GM19452 (cell line): ENCODE results near the gene HHAT.
"Not testable (repeated sequence)": the region's sequence is repeated elsewhere in the genome, so short reads cannot be mapped to it uniquely, and the experiment has no call there.

Experiments
- ATAC-seq: cut with Tn5 transposase; IDR thresholded peaks from one replicate; pipeline ENCODE4 v1.9.1; 2021; ENCODE audit not compliant: unreplicated experiment

The HHAT gene

DNA sequence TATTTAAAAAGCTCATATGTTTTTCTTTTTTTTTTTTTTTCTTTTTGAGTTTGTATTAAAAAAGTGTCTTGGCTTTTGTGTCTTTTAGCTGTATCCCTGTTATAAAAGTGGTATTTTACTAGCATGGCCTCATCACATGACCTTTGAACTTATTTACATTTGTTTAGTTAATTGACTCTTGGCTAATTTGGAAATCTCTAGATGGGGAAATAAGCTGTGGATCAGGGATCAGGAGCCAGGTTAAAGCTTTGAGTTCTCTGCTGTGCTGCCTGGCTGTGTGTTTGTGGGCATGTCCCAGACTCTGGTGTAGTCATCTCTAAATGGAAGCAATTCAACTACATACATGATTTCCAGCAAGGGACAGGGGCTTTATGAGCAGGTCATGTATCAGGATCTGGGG lies 56.5 kb downstream of the HHAT start:
- no peak for ATAC-seq

DNA sequence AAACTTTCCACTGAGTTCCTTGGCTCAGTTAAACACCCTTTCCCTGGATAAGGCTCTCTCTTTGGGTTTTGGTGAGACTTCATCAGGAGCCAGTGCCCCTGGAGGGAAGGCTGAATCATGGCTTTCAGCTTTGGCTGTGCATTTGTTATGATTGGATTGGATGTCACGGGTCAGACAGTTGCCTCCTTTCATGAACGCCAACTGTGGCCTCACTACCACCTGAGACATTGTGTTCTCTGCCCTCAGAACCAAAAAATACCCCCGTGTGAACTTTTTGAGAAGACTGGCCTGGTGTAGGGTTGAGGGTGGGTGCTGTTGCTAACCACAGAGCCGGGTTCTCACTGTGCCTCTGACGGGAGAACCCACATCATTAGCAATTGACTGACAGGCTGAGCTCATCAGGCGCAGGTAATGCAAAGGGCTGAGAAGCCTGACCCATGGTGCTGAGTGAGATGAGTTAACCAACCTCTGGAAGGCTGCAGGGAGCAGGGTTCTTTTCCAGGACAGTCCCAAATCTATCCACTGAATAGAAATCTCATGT lies 65.6 kb downstream of the HHAT start:
- ATAC-seq, result peak; percentile 49

DNA sequence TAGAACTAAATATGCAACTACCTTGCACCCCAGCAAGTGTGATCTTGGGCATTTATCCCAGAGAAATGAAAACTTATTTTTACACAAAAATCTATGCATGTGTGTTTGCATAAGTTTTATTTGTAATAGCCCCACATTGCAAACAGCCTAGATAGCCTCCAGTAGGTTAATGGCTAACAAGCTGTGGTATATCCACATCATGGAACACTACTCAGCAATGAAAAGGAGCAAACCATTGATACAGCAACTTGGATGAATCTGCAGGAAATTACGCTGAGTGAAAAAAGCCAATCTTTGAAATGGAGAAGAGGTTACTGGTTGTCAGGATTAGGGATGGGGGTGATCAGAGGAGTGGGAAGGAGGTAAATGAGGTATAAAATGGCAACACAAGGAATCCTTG lies 67.8 kb downstream of the HHAT start:
- no peak for ATAC-seq

DNA sequence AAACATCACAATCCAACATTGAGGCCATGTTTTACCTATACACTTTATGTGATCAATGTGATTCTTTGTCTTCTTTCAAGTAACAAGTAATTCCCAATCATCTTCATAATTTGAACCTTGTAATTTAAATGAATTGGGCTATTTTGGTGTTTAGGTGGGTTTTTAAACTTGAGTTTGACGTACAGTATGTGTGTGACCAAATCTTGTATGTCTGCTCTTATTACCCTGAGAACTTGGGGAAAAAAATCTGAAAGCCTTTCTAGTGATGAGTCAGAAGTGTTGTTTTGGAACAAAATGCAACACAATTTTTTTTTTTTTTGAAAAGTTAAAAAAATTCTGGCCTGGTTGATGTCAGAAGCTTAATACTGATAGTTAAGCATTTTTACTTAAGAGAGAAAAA lies 68.5 kb downstream of the HHAT start:
- no peak for ATAC-seq

DNA sequence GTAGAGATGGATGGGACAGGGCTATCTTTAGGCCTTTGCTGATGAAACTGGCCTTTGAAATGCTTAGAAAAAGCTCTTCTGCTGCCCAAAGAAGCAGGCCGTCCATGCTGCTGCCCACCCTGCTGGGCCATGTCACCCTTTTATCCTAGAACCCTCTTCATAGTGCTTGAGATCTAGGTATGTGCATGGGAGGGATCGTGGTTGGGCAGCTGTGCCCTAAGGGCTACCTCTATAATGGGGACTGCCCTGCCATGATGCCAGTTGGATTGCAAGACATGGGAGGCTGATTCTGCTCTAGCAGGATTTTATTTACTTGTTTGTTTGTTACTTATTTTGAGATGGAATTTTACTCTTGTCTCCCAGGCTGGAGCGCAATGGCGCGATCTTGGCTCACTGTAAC lies 69.0 kb downstream of the HHAT start:
- no peak for ATAC-seq

DNA sequence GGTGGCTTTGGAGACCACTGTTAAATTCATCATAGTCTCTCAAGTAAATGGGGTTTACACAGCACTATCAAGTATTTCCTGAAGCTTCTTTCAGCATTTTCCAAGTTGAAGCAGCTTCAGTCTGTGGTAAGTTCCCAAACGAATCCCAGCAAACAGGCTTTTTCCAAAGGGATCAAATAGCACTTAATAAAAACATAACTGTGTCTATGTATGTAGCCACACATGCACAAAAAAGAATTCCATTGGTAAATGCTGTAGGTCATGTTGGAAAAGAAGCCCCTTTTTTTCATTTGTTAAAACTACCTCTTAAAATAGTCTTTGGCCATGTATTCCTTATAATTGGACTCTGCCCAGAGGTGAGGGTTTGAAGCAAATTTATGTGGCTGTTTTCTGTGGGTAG lies 69.8 kb downstream of the HHAT start:
- ATAC-seq, result no peak

DNA sequence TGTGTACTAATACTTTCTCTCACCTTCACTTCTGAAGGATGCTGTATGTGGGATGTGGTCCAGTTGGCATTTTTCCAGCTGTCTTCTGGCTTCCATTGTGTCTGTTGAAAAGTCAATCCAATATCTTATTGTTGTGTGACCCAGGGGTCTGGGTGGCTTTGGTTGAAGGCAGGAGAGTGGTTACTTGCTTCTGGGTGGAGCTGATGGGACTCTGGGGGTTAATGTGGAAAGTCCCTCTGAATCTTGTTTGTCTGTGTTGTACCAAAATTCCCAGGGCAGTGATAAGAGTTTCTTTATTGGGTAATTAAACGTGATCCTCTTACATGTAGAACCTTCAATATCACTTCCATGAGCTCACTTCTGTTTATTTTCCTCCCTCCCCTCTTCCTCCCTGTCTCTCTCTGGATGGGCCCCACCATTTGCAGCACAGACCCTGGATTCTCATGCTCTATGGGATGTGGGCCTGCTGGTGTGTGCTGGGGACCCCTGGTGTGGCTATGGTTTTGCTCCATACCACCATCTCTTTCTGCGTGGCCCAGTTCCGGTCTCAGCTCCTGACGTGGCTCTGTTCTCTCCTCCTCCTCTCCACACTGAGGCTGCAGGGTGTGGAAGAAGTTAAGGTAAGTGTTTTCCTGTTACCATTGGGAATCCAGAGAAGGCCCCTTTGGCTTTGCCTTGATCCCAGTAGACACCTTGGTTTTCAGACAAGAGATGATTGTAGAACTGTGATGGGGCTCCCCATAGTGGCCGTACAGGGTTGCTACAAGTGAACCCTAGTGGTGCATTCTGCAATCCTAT lies 71.5 kb downstream of the HHAT start:
- ATAC-seq, result peak; percentile 90

DNA sequence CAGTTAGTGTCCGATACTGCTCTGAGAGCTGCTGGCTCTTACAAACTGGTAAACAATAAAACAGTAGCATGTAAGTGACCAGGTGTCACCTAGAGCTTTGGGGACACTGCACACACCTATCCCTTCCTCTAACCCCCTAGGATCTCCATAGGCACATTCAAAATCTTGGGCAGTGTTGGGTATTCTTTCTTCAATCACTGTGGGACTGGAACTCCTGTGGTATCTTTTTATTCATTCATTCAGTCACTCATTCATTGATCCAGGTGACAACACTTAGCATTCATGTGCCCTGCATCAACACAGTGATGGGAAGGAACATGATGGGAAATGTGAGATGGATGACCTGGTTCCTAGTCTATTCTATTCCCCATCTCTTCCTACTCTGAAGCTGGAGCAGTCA lies 73.9 kb downstream of the HHAT start:
- no peak for ATAC-seq

DNA sequence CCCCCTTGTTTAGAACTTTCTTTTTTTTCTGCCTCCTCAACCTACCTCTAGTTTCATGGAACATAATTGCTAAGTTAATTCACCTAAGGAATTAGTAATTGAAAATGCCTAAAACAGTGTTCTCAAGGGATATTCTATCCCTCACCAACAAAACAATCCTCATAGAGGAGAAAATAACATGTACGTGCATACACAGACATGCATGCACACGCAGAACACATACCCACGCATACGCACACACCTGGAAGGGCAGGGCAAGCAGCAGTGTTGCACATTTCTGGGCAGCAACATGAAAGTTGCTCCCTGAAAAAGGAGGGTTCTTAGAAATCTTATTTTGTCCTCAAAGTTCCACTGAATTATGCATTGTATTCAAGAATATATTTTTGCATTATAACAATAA lies 76.6 kb downstream of the HHAT start:
- ATAC-seq, result no peak

DNA sequence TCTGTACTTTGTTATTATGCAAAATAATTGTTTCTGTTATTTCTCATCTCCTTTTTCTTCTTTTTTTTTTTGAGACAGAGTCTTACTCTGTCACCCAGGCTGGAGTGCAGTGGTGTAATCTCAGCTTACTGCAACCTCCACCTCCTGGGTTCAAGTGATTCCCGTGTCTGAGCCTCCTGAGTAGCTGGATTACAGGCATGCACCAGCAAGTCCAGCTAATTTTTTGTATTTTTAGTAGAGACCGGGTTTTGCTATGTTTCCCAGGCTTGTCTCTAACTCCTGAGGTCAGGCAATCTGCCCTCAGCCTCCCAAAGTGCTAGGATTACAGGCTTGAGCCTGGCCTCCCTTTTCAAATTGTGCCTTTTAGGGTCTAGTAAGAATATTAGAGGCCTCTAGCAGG lies 77.6 kb downstream of the HHAT start:
- ATAC-seq, result not testable (repeated sequence)

DNA sequence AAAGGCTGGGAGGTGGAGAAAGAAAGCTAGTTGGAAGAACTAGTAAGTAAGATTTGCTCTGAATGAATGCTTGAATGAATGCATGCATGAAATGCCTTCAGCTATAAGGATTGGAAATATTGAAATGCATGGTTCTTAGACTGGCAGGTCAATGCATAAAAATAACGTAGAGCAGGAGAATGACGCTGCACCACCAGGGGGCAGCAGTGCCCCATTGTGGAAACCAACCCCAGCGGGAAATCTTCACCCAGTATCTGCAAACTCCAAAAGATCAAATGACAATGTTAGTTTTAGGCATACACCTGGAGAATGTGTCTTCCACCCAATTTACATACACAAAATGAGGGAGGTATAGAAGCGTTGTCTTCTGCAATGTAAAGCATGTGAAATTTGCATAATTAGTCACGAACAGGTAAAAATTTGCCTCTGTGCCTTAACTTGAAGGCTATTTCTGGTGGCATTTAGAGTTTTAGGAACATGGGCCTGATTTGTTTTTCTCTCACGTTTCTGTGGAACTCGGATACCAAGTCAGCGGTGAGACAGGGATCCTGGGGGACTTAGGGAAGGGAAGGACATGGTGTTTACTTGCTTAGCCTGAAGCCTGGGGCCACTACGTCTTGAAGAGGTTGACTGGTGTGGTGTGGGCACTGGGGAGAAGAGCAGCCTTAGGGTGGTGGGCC lies 78.6 kb downstream of the HHAT start:
- ATAC-seq, result peak; percentile 82

DNA sequence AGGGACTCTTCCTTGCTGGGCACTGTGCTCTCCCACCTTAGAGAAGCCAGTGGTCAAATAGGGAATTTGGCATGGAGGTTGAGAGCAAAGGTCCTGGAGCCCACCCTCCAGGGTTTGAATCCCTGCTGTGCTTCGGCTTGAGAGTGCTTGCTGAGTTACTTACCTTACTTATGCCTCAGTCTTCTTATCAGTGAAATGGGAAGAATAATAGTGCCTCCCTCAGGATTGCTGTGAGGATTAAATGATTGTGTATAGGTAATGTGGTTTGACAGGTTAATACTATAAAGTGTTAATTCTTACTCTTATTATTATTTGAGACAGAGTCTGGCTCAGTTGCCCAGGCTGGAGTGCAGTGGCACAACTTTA lies 79.2 kb downstream of the HHAT start:
- ATAC-seq, result no peak

DNA sequence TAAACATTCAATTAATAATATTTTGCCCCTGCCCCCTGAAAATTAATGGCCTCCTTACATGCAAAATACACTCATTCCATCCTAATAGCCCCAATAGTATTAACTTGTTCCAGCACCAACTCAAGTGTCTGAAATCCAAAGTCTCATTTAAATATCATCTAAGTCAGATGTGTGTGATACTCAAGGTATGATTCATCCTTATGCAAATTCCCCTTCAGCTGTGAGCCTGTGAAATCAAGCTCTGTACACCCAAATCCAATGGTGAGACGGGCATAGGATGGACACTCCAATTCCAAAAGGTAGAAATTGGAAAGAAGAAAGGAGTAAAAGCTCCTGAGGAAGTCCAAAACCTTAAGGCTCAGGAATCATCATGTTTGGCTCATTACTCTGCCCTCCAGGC lies 83.5 kb downstream of the HHAT start:
- ATAC-seq, result no peak

DNA sequence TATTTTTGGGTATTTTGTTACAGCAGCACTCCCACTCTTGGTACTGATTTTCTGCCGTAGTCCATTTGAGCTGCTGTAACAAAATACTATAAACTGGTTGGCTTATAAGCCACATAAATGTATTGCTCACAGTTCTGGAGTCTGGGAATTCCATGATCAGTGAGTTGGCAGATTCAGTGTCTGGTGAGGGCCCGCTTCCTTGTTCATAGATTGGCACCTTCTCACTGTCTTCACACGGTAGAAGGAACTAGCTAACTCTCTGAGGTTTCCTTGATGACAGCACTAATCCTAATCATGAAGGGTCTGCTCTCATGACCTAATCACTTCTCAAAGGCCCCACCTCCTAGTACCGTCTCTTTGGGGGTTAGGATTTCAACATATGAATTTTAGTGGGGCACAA lies 85.2 kb downstream of the HHAT start:
- no peak for ATAC-seq

DNA sequence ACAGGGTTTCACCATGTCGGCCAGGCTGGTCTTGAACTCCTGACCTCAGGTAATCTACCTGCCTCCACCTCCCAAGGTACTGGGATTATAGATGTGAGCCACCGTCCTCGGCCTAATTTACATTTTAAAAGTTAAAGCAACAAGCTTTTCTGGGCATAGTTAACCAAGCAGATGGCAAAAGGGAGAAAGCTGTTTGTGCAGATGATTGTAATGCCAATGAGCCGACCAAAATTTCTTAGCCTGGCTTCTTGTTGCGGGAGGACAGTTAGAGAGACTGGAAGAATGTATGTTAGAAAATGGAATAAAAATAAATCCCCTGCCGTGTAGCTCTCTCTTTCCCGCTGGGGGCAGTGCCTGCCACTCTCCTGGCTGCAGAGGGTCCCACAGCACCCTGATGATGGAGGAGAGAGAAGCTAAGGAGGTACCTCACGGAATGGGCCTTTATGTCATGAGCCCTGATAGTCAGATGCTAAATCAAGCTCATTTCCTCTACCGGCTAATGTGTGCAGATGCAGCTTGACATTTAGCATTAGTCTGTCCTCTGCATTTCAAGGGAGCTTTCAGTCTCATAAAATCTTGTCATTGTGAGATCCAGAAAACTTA lies 87.2 kb downstream of the HHAT start:
- no peak for ATAC-seq

DNA sequence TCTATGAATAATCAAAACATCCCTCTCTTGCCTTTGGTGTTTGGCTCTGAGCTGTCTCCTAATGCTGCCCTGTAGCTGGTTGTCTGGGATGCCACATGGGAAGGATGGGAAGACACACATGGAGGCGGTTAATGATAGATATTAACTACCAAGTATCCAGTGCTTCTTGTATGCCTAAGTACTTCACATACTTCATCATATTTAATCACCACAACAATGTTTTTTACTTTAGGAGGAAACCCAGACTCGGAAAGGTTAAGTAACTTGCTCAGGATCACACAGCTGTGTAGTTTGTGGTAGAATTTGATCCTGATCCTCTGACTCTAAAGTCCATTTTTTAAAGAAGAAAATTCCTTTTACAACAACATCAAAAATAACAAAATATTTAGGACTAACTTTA lies 88.0 kb downstream of the HHAT start:
- ATAC-seq, result no peak

DNA sequence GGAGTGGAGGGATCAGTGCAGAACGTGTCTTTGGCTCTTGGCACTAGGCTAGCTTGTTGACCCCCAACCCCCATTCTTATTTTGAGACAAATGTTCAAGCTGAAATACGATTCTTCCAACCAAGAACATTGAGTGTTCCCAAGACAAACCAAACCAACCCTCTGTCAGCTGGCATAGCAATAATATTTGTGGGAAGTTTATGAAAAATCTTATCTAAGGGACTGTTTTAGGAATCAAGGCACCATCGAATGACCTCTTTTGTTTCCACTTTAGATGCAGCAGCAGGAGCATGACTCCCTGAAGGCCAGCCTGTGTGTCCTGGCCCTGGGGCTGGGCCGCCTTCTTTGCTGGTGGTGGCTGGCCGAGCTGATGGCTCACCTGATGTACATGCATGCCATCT lies 89.2 kb downstream of the HHAT start:
- no peak for ATAC-seq

DNA sequence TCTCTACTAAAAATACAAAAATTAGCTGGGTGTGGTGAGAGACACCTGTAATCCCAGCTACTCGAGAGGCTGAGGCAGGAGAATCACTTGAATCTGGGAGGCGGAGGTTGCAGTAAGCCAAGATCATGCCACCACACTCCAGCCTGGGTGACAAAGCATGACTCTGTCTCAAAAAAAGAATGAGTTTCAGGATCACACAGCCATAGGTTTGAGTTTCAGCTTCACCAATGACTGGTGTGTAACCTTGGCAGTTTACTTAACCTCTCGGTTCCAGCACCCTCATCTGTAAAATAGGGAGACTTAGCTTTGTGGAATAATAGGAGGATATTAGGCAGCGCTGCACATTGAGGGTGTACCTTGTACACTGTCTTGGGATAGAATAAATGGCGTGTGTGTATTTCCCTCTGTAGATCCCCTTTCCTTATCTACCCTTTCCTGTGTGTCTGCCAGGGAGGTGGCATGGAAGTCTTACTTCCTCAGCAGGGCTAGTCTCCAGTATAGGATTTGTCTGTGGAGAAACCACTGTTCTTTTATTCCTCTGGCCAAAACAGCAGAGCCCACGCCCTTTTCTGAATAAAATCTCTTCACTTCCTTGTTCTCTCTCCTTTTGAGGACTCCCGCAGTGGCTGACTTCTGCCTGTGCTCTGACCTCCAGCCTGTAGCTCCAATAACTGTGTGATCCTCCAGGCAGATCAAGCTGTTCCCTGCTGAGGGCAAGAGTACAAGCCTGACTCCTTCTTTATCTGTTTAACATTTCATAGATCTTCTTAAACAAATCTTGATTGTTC lies 90.4 kb downstream of the HHAT start:
- no peak for ATAC-seq

DNA sequence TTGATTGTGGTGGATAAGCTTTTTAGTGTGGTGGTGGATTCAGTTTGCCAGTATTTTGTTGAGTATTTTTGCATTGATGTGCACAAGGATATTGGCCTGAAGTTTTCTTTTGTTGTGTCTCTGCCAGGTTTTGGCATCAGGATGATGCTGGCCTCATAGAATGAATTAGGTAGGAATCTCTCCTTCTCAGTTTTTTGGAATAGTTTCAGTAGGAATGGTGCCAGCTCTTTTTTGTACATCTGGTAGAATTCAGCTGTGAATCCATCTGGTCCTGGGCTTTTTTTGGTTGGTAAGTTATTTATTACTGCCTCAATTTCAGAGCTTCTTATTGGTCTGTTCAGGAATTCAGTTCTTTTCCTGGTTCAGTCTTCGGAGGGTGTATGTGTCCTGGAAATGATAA lies 98.0 kb downstream of the HHAT start:
- not testable (repeated sequence) for ATAC-seq

DNA sequence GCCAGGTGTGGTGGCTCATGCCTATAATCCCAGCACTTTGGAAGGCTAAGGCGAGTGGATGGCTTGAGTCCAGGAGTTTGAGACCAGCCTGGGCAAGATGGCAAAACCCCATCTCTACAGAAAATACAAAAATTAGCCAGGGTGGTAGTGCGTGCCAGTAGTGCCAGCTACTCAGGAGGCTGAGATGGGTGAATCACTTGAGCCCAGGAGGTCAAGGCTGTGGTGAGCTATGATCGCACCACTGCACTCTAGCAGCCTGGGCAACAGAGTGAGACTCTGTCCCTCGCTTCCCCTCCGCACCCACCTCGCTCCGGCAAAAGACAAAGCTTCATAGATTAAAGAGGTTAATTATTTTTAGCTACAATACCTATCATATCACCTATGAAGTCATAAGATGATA lies 100.0 kb downstream of the HHAT start:
- no peak for ATAC-seq

DNA sequence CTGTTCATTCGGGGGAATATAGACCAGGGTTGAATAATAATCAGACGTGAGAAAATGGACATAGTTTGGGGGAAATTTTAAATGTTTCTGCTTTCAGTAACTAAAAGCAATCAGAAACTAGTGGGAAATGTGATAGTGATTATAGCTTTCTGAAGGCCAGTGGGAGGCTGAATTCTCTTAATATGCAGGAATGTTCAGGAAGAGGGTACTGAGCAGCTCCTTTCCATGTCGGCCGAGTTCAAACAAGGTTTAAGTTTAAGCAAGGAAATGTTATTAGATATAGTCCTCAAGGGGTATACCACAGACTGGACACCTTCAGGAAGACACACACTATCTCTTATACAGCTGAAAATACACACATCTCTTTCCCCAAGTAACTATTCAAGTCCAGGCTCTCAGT lies 105.5 kb downstream of the HHAT start:
- ATAC-seq, result no peak
